NOMO-1 treated with dmso at 0.1 percent for 144 hours (cell line): Measurements from ENCODE around the gene KCNC1.

Experiments used
- DNase-seq: peaks from one replicate; lab custom pipeline; 2025; ENCODE audit not compliant: unreplicated experiment; lab: John Stamatoyannopoulos, UW

The KCNC1 gene

DNA sequence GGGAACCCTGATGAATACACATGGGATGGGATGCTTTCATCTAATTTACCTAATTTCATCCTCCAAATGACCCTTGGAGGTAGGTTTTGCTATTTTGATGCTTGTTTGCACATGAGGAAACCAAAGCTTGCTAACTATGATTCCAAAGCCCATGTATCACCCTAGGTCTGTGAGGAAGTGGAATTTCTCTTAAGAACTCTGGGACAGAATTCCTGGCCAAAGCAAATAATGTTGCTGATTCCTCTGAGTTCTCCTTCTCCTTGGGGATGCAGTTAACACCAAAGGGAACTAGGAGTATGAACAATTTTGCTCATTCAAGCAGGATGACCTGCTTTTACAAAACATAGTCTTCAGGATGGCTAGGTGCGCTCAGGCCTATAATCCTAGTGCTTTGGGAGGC lies 80.0 kb downstream of the KCNC1 start:
- DNase-seq, result no peak

DNA sequence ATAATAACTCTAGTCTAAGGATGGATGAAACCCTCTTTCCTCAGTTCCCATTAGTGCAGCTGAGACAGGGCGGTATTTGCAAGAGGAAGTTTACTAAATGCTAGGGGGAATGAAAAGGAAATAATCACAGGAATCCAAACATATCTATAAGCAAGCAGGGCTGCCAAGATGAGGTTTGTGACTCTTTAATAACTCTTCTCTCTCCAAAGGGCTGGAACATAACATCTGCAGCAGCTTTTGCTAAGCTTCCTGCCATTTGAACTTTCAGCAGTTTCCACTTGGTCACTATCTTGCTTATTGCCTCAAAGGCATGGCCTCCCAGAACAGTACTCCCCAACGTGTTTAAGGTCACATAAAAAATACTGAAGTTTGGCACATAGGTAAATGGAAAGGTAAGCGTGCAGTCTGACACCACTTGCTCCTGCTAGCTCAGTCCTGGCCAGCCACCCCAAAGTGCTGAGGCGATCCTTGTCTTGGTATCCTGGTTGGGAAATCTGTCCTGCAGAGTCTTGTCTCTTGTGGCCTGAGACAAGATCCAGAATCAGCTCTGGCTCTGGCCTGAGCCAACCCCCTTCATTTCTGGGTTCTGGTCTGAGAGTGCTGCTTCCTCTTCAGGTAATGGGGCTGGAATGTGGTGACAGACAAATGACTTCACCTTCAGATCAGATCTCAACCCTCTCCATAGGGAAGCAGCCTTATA lies 81.8 kb downstream of the KCNC1 start:
- no peak for DNase-seq

DNA sequence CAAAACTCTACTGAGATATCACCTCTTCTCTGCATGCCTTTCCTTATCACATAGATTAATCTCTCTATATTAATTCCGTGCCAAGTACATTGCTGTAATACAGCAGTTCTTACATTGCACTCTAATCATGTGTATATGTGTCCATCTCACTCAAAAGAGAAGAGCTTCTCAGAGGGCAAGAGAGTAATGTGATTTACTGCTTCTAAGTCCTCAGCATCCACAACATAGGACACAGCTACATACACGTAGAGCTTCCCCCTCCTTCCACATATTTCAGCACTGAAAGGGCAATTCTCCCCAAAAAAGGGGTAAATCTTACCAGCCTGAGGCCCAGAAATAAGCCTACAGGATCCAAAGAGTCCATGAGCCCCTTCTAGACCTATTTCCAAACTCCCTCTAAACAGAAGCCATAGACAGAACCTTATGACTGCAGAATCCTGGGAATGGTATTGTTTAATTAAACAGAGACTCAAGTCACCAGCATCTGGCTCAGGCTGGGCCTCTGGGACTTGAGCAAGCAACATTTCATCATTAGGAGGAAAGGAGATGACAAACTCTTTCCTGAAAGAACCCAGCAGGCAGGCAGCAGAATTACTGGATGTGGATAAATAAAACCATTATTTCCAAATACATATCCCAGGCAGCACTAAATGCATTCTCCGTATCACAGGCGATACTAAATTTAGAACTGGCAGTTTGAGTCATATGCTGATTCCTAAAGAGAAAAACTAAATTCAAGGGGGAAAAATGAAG lies 87.2 kb downstream of the KCNC1 start:
- DNase-seq, result no peak

DNA sequence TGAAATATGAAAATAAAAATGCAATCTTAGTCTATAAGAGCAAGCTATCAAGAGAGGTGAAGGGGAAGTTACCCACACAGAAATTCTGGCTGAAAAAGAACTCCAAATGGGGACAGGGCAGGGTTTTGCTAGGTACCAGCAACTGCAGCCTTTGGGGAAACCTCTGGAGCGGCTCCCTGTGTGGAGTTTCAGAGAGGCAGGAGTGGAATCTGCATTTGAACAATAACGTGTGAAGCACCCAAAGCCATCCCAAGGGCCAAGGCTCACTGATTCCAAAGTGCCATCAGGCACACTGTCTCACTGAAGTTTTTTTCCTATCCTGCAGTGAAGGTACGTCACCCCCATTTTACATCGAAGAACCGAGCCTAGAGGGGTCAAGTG lies 87.8 kb downstream of the KCNC1 start:
- no peak for DNase-seq

DNA sequence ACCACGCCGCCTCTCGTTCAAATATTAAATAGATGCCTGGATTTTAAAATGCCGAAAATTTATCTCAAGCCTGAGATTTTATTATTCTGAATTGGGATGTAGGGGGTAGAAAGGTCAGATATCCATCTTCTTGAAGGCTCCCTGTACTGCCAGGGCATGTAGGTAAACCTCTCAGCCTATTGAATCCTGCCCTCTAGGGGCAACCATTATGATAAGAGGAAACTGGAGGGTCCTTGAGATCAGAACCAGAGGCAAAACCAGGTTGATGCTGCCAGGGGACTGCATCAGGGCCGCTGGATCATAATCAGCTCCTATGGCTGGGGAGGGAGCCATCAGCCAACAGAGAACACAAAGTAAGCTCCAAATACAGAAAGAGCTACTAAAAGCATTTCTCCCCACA lies 92.4 kb downstream of the KCNC1 start:
- no peak for DNase-seq

DNA sequence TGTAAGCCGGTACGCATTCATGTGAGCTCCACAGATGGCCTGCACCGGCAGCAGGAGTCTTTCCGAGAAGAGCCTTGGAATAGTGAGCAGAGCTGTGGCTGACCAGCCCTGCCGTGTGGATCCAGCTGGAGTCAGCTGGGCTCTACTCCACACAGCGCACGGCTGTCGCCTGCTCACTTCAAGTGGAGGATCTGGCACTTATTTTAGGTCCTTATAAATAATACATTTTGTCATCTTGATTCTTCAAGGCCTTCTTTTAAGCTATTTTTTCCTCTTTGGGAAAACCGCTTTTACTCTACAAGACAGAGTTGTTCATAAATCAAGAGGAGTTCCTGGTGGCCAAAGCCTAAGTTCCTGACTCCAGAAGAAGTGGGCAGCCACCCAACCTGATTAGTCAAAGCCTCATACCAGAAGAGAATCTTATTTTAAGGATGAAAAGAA lies 93.8 kb downstream of the KCNC1 start:
- DNase-seq, result no peak

DNA sequence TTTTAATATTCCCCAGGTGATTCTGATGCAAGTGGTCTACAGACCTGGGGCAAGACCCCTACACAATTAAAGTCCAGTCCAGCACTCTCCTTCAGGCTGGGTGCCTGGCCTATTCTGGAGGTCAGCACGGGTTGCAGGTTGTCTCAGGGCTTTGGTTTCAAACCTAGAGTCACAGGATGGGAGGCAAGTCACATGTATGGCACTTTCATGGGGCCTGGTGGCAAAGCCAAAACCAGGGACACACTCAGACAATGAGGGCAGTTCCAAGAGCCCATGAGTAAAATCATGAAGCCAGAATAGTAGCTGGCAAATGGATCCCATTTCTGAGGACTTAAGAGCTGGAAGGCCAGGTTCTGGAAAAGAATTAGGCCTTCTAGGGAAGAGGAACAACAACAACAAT lies 96.6 kb downstream of the KCNC1 start:
- DNase-seq, result no peak

DNA sequence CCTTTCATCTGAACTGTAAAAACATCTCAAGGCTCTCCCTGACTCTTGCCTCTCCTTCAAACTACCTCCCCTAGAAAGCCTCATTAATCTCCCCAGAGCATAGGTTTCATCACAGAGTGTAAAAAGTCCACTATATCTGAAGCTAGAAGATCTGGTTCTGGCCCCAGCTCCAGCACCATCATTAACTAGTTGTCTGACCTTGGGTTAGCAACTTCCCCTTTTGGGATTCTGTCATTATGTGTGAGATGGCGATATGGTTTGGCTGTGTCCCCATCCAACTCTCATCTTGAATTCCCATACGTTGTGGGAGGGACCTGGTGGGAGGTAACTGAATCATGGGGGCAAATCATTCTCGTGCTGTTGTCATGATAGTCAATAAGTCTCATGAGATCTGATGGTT lies 97.3 kb downstream of the KCNC1 start:
- DNase-seq, result no peak
